Measurements from ENCODE around the gene LEKR1. TPM values are rescaled to one million over a fixed set of nuclear protein-coding genes. Genes with fewer than 3 reads are reported as not detected.
A peak's percentile ranks its signal among the peaks of the same experiment; 100 is the strongest.

Gene LEKR1
- total and polyA plus RNA-seq, 7 donors: 0.12 to 0.79 (median 0.32) TPM; not detected in 2

- WGBS, 3 donors: 54 to 68% (median 62%) methylated on average over 2 of the region's 2 CpGs
- TF ChIP-seq, protein P1, sequence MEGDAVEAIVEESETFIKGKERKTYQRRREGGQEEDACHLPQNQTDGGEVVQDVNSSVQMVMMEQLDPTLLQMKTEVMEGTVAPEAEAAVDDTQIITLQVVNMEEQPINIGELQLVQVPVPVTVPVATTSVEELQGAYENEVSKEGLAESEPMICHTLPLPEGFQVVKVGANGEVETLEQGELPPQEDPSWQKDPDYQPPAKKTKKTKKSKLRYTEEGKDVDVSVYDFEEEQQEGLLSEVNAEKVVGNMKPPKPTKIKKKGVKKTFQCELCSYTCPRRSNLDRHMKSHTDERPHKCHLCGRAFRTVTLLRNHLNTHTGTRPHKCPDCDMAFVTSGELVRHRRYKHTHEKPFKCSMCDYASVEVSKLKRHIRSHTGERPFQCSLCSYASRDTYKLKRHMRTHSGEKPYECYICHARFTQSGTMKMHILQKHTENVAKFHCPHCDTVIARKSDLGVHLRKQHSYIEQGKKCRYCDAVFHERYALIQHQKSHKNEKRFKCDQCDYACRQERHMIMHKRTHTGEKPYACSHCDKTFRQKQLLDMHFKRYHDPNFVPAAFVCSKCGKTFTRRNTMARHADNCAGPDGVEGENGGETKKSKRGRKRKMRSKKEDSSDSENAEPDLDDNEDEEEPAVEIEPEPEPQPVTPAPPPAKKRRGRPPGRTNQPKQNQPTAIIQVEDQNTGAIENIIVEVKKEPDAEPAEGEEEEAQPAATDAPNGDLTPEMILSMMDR (IDR thresholded peaks at IDR 0.05): no peak
- DNase-seq: no peak
- H3K9me3 ChIP-seq: no peaks in the 10 kb centered on the region
- H3K4me3 ChIP-seq: no peak overlapping the region
- no peak for ATAC-seq
- H3K36me3 ChIP-seq (ENCODE audit: insufficient read depth in 1 of 2, low read depth in 1 of 2): no peaks in the 10 kb centered on the region
- no peaks in the 10 kb centered on the region for H3K4me1 ChIP-seq
- intact Hi-C loops (cut with DNase I): no loop called here
- no peaks in the 10 kb centered on the region for H3K27me3 ChIP-seq (ENCODE audit: insufficient read depth in 3 of 3, low read length in 2 of 3)
- H3K27ac ChIP-seq: no peak overlapping the region
These were observed 237.8 kb downstream of the LEKR1 start for GRCh38 chr3:157063926-157064325.

DNA sequence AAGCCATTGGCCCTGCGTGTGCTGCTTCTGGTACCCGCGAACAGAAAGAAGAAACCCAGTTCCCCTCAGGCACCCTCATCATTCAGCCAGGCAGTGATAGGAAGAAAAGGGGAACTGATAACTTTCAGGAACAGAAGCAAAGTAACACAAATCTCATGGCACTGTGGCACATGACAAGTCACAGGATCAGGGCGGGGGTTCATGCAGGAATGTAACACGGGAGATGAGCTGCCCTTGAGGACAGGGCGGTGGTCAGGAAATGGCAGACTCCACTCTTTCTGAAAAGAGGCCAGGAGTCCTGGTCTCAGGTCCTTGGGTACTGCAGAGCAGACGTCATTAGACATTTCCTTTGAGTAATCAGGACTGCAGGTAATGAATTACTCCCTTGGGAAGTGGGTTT, 238.2 kb downstream of the LEKR1 start:
- DNase-seq: no peak
- Histone ChIP-seq H3K27me3 (ENCODE audit: insufficient read depth in 3 of 3, low read length in 2 of 3) (no peaks in the 10 kb centered on the region), H3K36me3 (ENCODE audit: insufficient read depth in 1 of 2, low read depth in 1 of 2) (no peaks in the 10 kb centered on the region), H3K4me3 (no peak overlapping the region), H3K9me3 (no peaks in the 10 kb centered on the region), H3K4me1 (no peaks in the 10 kb centered on the region), H3K27ac (no peak overlapping the region)
- ATAC-seq: no peak
- TF ChIP-seq, protein P1 (IDR thresholded peaks at IDR 0.05): no peak
- 68 to 85% (median 81%) methylated on average over 7 of the region's 7 CpGs for WGBS, 3 donors
- intact Hi-C loops (cut with DNase I): no loop called here

DNA sequence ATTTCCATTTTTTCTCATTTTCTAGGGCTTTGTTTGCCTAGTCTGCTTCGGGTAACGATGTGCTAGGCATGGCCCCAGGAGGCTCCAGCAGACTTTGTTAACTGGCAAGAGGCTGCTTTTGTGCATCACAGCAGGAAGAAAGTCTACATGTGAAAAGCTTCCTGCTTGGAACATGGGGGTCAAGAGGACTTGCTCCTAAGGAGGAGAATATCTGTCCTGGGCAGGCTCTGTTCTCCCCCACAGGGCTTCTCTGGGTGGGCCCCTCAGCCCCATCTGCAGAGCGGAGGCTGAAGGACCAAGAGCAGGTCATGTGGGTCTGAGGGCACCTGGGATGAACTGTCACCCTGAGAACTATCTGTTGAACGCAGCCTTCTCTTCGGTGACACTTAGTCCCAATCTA, 239.0 kb downstream of the LEKR1 start:
- no peaks in the 10 kb centered on the region for H3K4me1 ChIP-seq
- H3K36me3 ChIP-seq (ENCODE audit: insufficient read depth in 1 of 2, low read depth in 1 of 2): no peaks in the 10 kb centered on the region
- TF ChIP-seq, protein P1 (IDR thresholded peaks at IDR 0.05): no peak
- 79 to 92% (median 81%) methylated on average over 5 of the region's 5 CpGs for WGBS, 3 donors
- H3K4me3 ChIP-seq: no peak overlapping the region
- H3K9me3 ChIP-seq: no peaks in the 10 kb centered on the region
- no peak for ATAC-seq
- H3K27me3 ChIP-seq (ENCODE audit: insufficient read depth in 3 of 3, low read length in 2 of 3): no peaks in the 10 kb centered on the region
- no peak for DNase-seq
- no peak overlapping the region for H3K27ac ChIP-seq
- intact Hi-C loops (cut with DNase I): no loop called here

GRCh38 chr3:157066335-157067098, 240.4 kb downstream of the LEKR1 start:
- 24 to 29% (median 24%) methylated on average over 11 of the region's 11 CpGs for WGBS, 3 donors
- no peaks in the 10 kb centered on the region for H3K36me3 ChIP-seq (ENCODE audit: insufficient read depth in 1 of 2, low read depth in 1 of 2)

More at GRCh38 chr3:157066335-157067098, 240.4 kb downstream of the LEKR1 start:
- no peaks in the 10 kb centered on the region for H3K4me1 ChIP-seq
- ATAC-seq (peak in 1 of 4 donors; percentile 42), DNase-seq (no peak)
- TF ChIP-seq, protein P1 (IDR thresholded peaks at IDR 0.05): no peak
- no peaks in the 10 kb centered on the region for H3K9me3 ChIP-seq
- no peak overlapping the region for H3K4me3 ChIP-seq
- no peak overlapping the region for H3K27ac ChIP-seq
- no peaks in the 10 kb centered on the region for H3K27me3 ChIP-seq (ENCODE audit: insufficient read depth in 3 of 3, low read length in 2 of 3)
- intact Hi-C loops (cut with DNase I): no loop called here

Data from psoas muscle (tissue), 8 donors.